GM10847 (cell line): ENCODE measurements around the gene GAGE2A.
"Not testable (repeated sequence)": the region's sequence is repeated elsewhere in the genome, so short reads cannot be mapped to it uniquely, and the experiment has no call there.

Source experiments
- POLR2A ChIP-seq: IDR thresholded peaks from 2 replicates; pipeline ENCODE4 v1.6.1; 2011; ENCODE audit not compliant: insufficient read length; ENCODE audit errors: extremely low read depth

Gene GAGE2A, protein sequence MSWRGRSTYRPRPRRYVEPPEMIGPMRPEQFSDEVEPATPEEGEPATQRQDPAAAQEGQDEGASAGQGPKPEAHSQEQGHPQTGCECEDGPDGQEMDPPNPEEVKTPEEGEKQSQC

DNA sequence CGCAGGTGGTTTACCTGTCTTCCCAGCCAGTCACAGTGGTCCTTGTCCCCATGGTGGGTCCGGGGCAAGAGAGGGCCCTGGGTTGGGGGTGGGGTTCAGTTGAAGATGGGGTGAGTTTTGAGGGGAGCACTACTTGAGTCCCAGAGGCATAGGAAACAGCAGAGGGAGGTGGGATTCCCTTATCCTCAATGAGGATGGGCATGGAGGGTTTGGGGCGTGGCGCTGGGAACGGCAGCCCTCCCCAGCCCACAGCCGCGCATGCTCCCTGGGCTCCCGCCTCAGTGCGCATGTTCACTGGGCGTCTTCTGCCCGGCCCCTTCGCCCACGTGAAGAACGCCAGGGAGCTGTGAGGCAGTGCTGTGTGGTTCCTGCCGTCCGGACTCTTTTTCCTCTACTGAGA lies at the start of gene GAGE2A:
Gene GAGE2A (plus strand): TSS at position 301 of the 400 bp plus-strand sequence. CDS start 1,155 bp downstream, outside the sequence.
- TF ChIP-seq POLR2A, result not testable (repeated sequence)

DNA sequence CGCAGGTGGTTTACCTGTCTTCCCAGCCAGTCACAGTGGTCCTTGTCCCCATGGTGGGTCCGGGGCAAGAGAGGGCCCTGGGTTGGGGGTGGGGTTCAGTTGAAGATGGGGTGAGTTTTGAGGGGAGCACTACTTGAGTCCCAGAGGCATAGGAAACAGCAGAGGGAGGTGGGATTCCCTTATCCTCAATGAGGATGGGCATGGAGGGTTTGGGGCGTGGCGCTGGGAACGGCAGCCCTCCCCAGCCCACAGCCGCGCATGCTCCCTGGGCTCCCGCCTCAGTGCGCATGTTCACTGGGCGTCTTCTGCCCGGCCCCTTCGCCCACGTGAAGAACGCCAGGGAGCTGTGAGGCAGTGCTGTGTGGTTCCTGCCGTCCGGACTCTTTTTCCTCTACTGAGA lies 47.9 kb upstream of the GAGE2A start, which contains the start of gene GAGE12D:
Gene GAGE12D (plus strand): TSS at position 301 of the 400 bp plus-strand sequence. CDS start 1,155 bp downstream, outside the sequence.
- TF ChIP-seq POLR2A, result not testable (repeated sequence)

DNA sequence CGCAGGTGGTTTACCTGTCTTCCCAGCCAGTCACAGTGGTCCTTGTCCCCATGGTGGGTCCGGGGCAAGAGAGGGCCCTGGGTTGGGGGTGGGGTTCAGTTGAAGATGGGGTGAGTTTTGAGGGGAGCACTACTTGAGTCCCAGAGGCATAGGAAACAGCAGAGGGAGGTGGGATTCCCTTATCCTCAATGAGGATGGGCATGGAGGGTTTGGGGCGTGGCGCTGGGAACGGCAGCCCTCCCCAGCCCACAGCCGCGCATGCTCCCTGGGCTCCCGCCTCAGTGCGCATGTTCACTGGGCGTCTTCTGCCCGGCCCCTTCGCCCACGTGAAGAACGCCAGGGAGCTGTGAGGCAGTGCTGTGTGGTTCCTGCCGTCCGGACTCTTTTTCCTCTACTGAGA lies 38.3 kb upstream of the GAGE2A start, which contains the start of gene GAGE12E:
Gene GAGE12E (plus strand): TSS at position 301 of the 400 bp plus-strand sequence. CDS start 1,155 bp downstream, outside the sequence.
- not testable (repeated sequence) for TF ChIP-seq POLR2A

DNA sequence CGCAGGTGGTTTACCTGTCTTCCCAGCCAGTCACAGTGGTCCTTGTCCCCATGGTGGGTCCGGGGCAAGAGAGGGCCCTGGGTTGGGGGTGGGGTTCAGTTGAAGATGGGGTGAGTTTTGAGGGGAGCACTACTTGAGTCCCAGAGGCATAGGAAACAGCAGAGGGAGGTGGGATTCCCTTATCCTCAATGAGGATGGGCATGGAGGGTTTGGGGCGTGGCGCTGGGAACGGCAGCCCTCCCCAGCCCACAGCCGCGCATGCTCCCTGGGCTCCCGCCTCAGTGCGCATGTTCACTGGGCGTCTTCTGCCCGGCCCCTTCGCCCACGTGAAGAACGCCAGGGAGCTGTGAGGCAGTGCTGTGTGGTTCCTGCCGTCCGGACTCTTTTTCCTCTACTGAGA lies 28.8 kb upstream of the GAGE2A start, which contains the start of gene GAGE12F:
Gene GAGE12F (plus strand): TSS at position 301 of the 400 bp plus-strand sequence. CDS start 1,155 bp downstream, outside the sequence.
- TF ChIP-seq POLR2A, result not testable (repeated sequence)

DNA sequence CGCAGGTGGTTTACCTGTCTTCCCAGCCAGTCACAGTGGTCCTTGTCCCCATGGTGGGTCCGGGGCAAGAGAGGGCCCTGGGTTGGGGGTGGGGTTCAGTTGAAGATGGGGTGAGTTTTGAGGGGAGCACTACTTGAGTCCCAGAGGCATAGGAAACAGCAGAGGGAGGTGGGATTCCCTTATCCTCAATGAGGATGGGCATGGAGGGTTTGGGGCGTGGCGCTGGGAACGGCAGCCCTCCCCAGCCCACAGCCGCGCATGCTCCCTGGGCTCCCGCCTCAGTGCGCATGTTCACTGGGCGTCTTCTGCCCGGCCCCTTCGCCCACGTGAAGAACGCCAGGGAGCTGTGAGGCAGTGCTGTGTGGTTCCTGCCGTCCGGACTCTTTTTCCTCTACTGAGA lies 19.2 kb upstream of the GAGE2A start, which contains the start of gene GAGE12G:
Gene GAGE12G (plus strand): TSS at position 301 of the 400 bp plus-strand sequence. CDS start 1,155 bp downstream, outside the sequence.
- not testable (repeated sequence) for TF ChIP-seq POLR2A

DNA sequence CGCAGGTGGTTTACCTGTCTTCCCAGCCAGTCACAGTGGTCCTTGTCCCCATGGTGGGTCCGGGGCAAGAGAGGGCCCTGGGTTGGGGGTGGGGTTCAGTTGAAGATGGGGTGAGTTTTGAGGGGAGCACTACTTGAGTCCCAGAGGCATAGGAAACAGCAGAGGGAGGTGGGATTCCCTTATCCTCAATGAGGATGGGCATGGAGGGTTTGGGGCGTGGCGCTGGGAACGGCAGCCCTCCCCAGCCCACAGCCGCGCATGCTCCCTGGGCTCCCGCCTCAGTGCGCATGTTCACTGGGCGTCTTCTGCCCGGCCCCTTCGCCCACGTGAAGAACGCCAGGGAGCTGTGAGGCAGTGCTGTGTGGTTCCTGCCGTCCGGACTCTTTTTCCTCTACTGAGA lies 9.6 kb upstream of the GAGE2A start, which contains the start of gene GAGE12H:
Gene GAGE12H (plus strand): TSS at position 301 of the 400 bp plus-strand sequence. CDS start 1,155 bp downstream, outside the sequence.
- not testable (repeated sequence) for TF ChIP-seq POLR2A

DNA sequence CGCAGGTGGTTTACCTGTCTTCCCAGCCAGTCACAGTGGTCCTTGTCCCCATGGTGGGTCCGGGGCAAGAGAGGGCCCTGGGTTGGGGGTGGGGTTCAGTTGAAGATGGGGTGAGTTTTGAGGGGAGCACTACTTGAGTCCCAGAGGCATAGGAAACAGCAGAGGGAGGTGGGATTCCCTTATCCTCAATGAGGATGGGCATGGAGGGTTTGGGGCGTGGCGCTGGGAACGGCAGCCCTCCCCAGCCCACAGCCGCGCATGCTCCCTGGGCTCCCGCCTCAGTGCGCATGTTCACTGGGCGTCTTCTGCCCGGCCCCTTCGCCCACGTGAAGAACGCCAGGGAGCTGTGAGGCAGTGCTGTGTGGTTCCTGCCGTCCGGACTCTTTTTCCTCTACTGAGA lies 9.4 kb downstream of the GAGE2A start, which contains the start of gene GAGE1:
Gene GAGE1 (plus strand): TSS at position 301 of the 400 bp plus-strand sequence. CDS start 1,155 bp downstream, outside the sequence.
- TF ChIP-seq POLR2A, result not testable (repeated sequence)

DNA sequence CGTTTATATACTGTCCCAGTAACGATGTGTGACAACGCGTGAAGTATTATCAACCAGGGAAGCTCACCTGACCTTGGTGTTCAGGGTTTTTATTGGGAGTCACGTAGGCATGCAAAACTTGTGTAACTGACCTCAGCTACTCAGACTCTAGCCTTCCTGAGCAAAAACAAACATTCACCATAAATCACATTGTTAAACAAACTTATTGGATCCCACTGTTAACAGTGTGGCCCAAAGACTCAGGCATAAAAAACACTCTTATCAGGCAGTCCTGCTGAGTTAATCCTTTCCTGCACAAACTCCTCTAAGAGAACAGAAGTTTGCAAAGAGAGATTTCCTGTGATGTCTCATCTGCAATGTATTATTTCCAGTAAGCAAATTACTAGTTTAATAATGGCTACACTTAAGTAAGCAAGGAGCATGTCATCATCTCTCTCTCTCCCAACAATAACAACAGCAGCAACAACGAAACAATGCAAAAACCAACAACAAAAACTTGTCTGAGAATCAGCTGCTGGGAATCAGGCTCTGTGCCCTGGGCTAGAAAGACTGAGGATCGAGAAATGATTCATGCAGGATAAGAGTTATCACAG lies 21.5 kb downstream of the GAGE2A start:
- TF ChIP-seq POLR2A, result no peak

DNA sequence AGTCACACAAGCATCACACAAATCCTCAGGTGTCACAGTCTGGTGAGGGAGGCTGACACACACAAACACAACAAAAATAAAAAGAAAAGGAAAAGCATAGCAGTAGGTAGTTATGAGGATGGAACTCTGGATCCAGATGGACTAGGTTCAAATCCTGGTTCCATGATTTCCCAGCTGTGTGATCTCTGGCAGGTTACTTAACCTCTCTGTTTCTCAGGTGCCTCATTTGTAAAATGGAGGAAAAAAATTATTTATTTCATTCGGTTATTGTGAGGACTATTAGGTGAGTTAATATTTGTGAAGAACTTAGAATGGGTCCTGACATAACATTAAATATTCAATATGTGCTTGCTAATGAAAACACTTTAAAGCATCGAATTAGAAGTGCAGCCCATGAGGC lies 29.3 kb downstream of the GAGE2A start:
- no peak for TF ChIP-seq POLR2A

DNA sequence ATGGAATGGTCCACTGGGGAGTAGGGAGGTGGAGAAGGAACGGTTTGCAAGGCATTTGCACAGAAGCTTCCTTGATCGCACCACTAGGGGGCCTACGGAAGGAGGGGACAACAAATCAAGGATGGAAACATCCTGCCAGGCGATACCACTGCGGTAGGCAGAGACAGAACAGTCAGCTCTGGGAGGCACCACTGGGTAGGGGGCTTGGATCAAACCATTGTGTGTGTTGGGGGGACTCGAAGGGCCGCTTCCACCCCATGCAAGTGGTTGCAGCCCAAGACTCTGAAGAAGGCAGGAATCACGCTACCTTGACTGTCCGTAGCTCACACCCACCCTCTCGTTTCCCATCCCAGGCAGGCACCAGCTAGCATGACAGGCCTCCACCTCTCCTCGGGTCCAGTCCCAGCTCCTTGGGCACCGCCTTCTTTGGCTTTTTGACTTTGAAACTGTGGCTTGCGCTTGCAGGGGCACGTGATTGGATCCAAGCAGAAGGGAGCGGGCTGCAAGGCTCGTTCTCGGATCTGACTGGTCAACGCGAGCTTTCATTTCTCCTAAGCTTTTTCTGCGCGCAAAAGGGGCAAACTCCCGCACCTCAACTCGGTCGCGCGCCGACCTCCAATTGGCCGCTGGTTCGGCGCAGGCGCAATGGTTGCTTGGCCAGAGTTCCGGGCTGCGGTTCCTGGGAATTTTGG lies 37.9 kb downstream of the GAGE2A start:
- TF ChIP-seq POLR2A, result no peak

DNA sequence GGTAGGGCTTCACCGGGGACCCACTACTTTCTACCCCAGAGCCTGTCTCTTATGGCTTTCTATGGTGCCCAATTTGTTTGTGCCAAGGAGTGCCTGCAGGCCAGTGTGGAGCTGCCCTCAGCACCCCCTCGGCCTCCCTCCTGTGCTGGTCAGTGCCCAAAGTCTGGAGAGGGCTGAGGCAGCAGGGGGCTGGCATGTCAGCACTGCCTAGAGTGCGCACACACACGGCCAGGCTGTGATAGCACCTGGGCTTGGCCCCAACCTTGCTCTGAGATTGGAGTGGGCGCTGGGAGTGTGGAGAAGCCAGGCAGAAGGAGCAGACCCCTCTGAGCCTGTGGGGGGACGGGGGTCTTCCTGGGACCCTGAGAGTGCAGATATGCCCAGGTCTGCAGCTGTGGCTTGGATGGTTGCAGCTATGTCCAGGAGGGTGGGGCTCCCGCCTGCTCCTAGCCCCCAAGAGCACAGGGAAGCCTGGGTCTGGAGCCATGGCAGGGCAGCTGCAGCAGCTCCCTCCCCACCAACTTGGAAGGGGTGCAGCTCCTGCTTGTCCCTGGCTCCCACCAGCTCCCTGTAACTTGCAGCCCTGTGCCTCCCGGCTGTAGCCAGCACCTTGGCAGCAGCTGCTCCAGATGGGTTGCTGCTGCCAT lies 55.8 kb downstream of the GAGE2A start:
- TF ChIP-seq POLR2A, result no peak
